ENCODE measurements around the gene PTRHD1.

GRCh38 chr2:24832521-24832920 lies 39.3 kb upstream of the PTRHD1 start:
- TF ChIP-seq CTCF (IDR thresholded peaks at IDR 0.05; ENCODE audit: low read depth, low read length) (no peak), POLR2A (IDR thresholded peaks at IDR 0.05; ENCODE audit: extremely low read depth, insufficient read length) (no peak)
